Testis (tissue), 5 donors: ENCODE results near the gene CEP131. TPM values are rescaled to one million over a fixed set of nuclear protein-coding genes. Genes with fewer than 3 reads are reported as not detected.

Experiments
- DNase-seq: peaks from one replicate; pipeline ENCODE4 v3.0.0-alpha.2; 2019
- H3K27ac ChIP-seq, 2 donors: fragments of 200-600 bp; sonication (generic); one replicate each; pipeline ENCODE4 v1.5.1; 2019
- H3K27me3 ChIP-seq: fragments of 200-600 bp; sonication (generic); one replicate; pipeline ENCODE4 v1.5.1; 2019
- H3K36me3 ChIP-seq: fragments of 200-600 bp; sonication (generic); one replicate; pipeline ENCODE4 v1.5.1; 2017; ENCODE audit warnings: low read depth; ENCODE audit errors: missing control alignments
- H3K4me1 ChIP-seq: fragments of 200-600 bp; sonication (generic); one replicate; pipeline ENCODE4 v1.5.1; 2019
- H3K4me3 ChIP-seq, 2 donors: fragments of 200-600 bp; sonication (generic); one replicate each; pipeline ENCODE4 v1.5.1; 2017 to 2019
- H3K9me3 ChIP-seq: fragments of 200-600 bp; sonication (generic); one replicate; pipeline ENCODE4 v1.5.1; 2017
- CTCF ChIP-seq, 3 experiments: fragments of 450-650 bp in 2 of 3; fragments of 200-600 bp in 1 of 3; sonication (generic) in 1 of 3; IDR thresholded peaks; one replicate each; pipeline ENCODE4 v1.5.1; 2016 to 2019; ENCODE audit warnings: antibody characterized with exemption in 3 of 3, mild to moderate bottlenecking in 2 of 3, moderate library complexity in 1 of 3
- POLR2A ChIP-seq: fragments of 450-650 bp; IDR thresholded peaks from one replicate; pipeline ENCODE4 v1.6.1; 2017; ENCODE audit warnings: antibody characterized with exemption, mild to moderate bottlenecking, moderate library complexity
- WGBS, 2 donors: methylation state at CpG; one replicate each; pipeline ENCODE4 v1.1.5; 2018; 5-methylcytosine and 5-hydroxymethylcytosine counted together
- intact Hi-C: fragments of 100-400 bp; cut with DNase I; formaldehyde crosslinking; loops from one replicate; pipeline ENCODE4 v1.15.1; 2023; ENCODE audit warnings: low total_unique reads
- long read RNA-seq, 2 donors: transcript quantifications; one replicate each; lab custom pipeline, GENCODE V29; 2026
- polyA plus RNA-seq: library from polyadenylated mRNA; stranded (reverse); fragments of 350-450 nt; fragmentation: Illumina TruSeq; extraction: RNeasy Lipid Tissue Mini Kit (QIAGEN cat#74804); gene quantifications from one replicate; pipeline ENCODE4 v1.2.3, GENCODE V29; 2014; ENCODE audit warnings: low read depth, low replicate concordance; ENCODE audit not compliant: insufficient read depth
- total RNA-seq, 2 donors: library from RNA; depleted of rRNA; stranded (reverse); fragments of >200 nt; gene quantifications; one replicate each; pipeline ENCODE4 v1.2.3, GENCODE V29; 2016

CEP131 gene
- total RNA-seq (10 to 100 TPM; 42.9 to 48.7 TPM), polyA plus RNA-seq (28.9 TPM)
- long read RNA-seq, donor 1, partial matches to known transcripts, result 5 of 7 reads
- long read RNA-seq, donor 1, other reads (novel, unspliced or antisense), result 0 of 7 reads
- long read RNA-seq, donor 2, result 0 reads

GRCh38 chr17:81222906-81223761, at the start of gene CEP131:
TSS of gene CEP131 (minus strand) at chr17:81222965. CDS start at chr17:81220056, 2,909 bp downstream.
- Histone ChIP-seq H3K4me3 (peak within 1 kb of the TSS; percentile 76 to 80), H3K27me3 (no peaks in the 10 kb centered on the region), H3K36me3 (no peaks in the 10 kb centered on the region), H3K27ac (peak within 1 kb of the TSS in 1 of 2 donors; percentile 37), H3K4me1 (peaks cover 18% of the 10 kb centered on the region), H3K9me3 (no peaks in the 10 kb centered on the region)
- TF ChIP-seq CTCF (IDR thresholded peaks at IDR 0.05) (no peak), POLR2A (no peak)
- intact Hi-C loops, result no loop called here
- peak; percentile 98 for DNase-seq
- 0 to 1% methylated on average over 27 to 76 of the region's 79 CpGs for WGBS, 2 donors

- intact Hi-C loops, result no loop called here
- H3K9me3 ChIP-seq, result no peaks in the 10 kb centered on the region
- WGBS, 2 donors, result 95 to 100% methylated on average over 3 to 12 of the region's 12 CpGs
These were observed 48.5 kb upstream of the CEP131 start for GRCh38 chr17:81271226-81271625.

GRCh38 chr17:81270279-81270678, 47.5 kb upstream of the CEP131 start:
- intact Hi-C loops, result no loop called here
- H3K4me3 ChIP-seq, result no peak overlapping the region
- no peaks in the 10 kb centered on the region for H3K27me3 ChIP-seq
- no peak for DNase-seq
- H3K4me1 ChIP-seq, result no peaks in the 10 kb centered on the region
- H3K36me3 ChIP-seq, result no peaks in the 10 kb centered on the region
- TF ChIP-seq CTCF (IDR thresholded peaks at IDR 0.05), result no peak
- H3K27ac ChIP-seq, result no peak overlapping the region
- no peaks in the 10 kb centered on the region for H3K9me3 ChIP-seq
- 92 to 94% methylated on average over 18 of the region's 18 CpGs for WGBS, 2 donors

More at GRCh38 chr17:81271226-81271625, 48.5 kb upstream of the CEP131 start:
- Histone ChIP-seq H3K36me3 (no peaks in the 10 kb centered on the region), H3K4me1 (no peaks in the 10 kb centered on the region), H3K27ac (no peak overlapping the region), H3K27me3 (no peaks in the 10 kb centered on the region), H3K4me3 (no peak overlapping the region)
- TF ChIP-seq CTCF (IDR thresholded peaks at IDR 0.05) (no peak), POLR2A (no peak)
- no peak for DNase-seq

GRCh38 chr17:81267390-81268067, 44.8 kb upstream of the CEP131 start:
- Histone ChIP-seq H3K9me3 (no peaks in the 10 kb centered on the region), H3K4me3 (no peak overlapping the region), H3K36me3 (no peaks in the 10 kb centered on the region), H3K4me1 (no peaks in the 10 kb centered on the region), H3K27ac (no peak overlapping the region), H3K27me3 (no peaks in the 10 kb centered on the region)
- TF ChIP-seq CTCF (IDR thresholded peaks at IDR 0.05), result no peak
- no peak for TF ChIP-seq POLR2A
- no peak for DNase-seq
- intact Hi-C loops, result no loop called here
- WGBS, 2 donors, result 94% methylated on average over 6 of the region's 6 CpGs
